ENCODE data around the gene KRTAP5-2. TPM values are rescaled to one million over a fixed set of nuclear protein-coding genes. Genes with fewer than 3 reads are reported as not detected.
"Not testable (repeated sequence)": the region's sequence is repeated elsewhere in the genome, so short reads cannot be mapped to it uniquely, and the experiment has no call there.

KRTAP5-2 gene
- total RNA-seq, 1 experiment from 2014 or later, result not detected

DNA sequence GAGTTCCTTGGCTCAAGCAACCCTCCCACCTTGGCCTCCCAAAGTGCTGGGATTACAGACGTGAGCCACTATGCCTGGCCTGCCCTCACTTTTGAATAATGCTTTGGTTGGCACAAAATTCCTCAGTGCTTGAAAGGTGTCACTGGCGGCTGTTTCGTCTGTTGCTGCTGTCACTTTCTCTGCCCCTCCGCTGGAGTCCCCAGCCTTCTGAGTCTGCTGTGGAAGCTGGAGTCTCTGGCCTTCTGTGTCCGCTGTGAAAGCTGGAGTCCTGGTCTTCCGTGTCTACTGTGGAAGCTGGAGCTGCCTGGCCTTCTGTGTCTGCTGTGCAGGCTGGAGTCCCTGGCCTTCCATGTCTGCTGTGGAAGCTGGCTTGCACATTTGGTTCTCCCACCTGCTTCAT is 8.1 kb downstream of the KRTAP5-2 start:
- DNase-seq (ENCODE audit: low read depth), result no peak

DNA sequence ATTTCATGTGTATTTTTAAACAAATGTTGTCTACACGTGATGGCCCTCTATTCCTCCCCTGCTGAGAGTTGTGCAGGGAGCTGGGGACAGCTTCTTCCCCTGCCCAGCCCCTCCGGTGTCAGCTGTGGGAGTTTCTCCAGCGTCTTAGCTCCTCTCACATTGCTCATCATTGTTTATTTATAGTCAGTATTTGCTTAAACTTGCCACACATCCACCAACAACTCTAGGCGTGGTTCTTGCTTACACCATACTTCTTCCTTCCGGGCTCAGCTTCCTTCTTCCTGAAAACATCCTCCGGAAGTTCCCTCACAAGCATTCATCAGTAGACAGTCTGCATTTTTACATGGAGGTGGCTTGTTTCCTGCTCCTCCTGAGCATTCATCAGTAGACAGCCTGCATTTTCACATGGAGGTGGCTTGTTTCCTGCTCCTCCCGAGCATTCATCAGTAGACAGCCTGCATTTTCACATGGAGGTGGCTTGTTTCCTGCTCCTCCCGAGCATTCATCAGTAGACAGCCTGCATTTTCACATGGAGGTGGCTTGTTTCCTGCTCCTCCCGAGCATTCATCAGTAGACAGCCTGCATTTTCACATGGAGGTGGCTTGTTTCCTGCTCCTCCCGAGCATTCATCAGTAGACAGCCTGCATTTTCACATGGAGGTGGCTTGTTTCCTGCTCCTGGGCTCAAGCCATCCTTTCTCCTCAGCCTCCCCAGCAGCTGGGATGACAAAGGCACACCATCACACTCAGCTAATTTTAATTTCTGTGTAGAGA is 8.7 kb downstream of the KRTAP5-2 start:
- not testable (repeated sequence) for DNase-seq (ENCODE audit: low read depth)

DNA sequence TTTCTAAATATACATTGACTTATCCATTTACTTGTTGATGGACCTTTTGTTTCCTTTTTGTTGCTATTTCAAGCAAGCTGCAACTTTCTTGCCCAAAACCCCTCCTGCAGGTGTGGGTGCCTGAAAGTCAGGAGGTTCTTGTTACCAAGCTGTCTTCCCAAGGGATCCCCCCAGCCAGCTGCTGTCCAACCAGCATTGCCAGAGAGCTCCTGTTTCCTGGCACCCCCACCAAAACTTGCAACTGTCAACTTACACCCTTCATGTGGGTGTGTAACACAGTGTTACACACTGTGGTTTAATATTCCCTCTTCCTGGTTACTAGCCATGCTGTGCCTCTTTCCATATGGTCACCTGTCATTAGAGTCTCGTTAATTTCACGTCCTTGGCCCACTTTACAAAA is 11.4 kb downstream of the KRTAP5-2 start:
- no peak for DNase-seq (ENCODE audit: low read depth)

DNA sequence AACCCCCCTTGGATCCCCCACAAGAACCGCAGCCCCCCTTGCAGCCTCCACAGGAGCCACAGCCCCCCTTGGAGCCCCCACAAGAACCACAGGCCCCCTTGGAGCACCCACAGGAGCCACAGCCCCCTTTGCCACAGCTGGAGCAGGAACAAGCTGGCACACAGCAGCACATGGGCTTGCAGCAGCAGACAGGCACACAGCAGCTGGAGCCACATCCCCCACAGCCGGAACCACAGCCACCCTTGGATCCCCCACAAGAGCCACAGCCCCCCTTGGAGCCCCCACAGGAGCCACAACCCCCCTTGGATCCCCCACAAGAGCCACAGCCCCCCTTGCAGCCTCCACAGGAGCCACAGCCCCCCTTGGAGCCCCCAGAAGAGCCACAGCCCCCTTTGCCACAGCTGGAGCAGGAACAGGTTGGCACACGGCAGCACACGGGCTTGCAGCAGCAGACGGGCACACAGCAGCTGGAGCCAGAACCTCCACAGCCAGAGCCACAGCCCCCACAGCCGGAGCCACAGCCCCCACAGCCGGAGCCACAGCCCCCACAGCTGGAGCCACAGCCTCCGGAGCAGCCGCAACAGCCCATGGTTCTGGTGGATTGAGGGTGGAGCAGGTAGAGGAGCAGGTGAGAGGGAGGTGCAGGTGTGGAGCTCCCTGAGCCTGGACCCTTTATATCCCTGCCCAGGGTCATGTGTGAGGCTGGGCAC is 13.3 kb downstream of the KRTAP5-2 start, which contains the start of gene KRTAP5-1:
Gene KRTAP5-1 (minus strand): TSS at position 623 of the 710 bp plus-strand sequence. CDS start 34 bp downstream, at position 589.
- DNase-seq (ENCODE audit: low read depth), result not testable (repeated sequence)

DNA sequence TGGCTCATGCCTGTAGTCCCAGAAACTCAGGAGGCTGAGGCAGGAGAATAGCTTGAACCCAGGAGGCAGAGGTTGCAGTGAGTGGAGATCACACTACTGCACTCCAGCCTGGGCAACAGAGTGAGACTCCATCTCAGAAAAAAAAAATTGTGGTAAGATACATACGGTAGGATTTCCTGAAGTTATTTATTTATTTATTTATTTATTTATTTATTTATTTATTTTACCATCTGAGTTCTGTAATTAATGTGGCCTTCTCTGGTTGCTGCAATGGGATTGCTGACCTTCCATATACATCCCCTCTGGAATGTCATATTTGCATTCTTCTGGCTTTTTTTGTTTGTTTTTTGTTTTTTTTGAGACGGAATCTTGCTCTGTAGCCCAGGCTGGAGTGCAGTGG is 15.2 kb downstream of the KRTAP5-2 start:
- not testable (repeated sequence) for DNase-seq (ENCODE audit: low read depth)

DNA sequence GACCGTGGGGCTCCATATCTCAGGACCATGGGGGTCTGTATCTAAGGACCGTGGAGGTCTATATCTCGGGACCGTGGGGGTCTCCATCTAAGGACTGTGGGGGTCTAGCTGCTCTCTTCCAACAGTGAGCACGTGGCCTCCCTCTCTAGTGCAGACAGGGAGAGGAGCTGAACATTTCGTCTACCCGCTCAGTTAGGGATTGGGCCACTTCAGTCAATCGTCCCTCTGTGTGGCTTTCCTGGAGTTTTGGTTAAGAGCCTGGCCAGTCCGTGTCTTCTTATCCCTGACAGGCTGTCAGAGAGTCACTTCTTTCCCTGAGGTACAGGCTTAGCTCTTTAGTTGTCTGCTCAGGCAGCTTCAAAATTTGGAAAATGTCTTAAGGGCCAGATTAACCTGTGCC is 16.1 kb downstream of the KRTAP5-2 start:
- DNase-seq (ENCODE audit: low read depth), result no peak

DNA sequence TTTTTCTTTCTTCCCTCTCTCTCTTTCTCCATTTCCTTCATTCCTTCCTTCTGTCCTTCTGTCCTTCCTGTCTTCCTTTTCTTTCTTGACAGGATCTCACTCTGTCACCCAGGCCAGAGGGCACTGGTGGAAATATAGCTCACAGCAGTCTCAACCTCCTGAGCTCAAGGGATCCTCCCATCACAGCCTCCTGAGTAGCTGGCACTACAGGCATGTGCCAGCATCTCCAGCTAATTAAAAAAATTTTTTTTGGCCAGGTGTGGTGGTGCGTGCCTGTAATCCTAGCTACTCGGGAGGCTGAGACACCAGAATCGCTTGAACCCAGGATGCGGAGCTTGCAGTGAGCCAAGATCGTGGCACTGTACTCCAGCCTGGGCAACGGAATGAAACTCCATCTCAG is 21.3 kb downstream of the KRTAP5-2 start:
- DNase-seq (ENCODE audit: low read depth), result no peak

DNA sequence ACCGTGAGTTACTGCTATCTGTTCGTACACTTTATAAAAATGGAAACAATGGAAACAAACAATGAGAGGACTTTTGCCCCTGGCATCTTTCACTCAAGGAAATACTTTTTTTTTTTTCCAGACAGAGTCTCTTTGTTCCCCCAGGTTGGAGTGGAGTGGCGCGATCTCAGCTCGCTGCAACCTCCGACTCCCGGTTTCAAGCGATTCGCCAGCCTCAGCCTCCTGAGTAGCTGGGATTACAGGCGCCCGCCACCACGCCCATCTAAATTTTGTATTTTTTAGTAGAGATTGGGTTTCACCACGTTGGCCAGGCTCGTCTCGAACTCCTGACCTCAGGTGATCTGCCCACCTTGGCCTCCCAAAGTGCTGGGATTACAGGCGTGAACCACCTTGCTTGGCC is 22.3 kb downstream of the KRTAP5-2 start:
- not testable (repeated sequence) for DNase-seq (ENCODE audit: low read depth)

DNA sequence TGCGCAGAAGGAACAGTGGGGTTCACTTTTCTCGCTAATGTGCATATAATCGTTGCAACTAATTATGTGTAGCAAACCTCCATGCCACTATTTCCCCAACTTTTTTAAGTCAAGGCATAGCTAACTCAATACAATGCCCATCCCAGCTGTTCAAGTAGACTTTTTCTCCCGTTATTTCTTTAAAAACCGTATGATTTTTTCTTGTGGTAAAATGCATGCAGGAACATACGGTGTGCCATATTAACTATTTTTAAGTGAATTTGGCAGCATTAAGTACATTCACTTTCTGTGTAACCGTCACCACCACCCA is 23.2 kb downstream of the KRTAP5-2 start:
- DNase-seq (ENCODE audit: low read depth), result no peak

DNA sequence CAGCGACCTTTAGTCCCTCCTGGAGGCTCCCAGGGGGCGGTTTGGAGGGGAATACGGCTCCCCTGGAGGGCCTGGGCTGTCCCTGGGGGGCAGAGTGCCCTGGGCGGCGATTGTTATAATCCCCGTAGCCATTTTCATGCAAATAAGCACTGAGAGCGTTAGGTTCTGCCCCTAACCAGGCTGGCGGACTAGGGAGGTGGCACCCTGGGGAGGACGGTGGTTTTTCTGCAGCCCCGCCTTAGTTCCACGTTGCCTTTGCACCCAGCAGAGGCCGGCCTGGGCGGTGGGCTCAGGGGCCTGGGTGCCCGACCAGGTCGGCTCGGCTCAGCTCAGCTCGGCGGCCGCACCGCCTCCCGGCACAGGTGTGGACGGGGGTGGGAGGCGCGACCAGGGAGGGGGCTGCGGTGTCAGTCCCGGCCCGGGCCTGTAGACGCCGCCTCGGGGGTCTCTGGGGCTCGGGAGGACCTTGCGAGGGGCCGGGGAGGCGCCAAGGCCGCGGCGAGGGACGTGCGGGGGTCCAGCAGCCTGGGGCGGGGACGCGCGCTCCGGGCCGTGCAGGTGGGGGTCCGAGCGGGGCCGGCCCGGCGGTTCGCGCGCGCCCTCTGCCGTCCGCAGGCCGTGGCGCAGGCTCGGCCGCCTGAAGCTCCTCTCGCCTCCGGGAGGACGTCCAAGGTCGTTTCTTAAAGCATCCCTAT is 23.7 kb downstream of the KRTAP5-2 start:
- no peak for DNase-seq (ENCODE audit: low read depth)

DNA sequence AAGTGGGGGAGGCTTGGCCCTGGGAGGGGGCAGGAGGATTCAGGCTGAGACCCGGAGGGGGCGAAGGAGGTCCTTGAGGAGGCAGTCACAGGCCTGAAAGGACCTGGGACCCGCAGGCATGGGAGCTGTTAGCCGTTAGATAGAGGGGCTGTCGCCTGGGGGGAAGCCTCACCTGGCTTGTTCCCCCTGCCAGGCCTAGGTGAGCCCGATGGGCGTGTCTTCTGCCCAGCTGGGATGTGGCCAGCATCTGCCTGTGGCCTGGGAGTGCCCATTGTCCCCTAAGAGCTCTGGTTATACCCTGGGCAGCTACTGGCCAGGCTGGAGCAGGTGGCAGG is 24.2 kb downstream of the KRTAP5-2 start:
- DNase-seq (ENCODE audit: low read depth), result no peak

DNA sequence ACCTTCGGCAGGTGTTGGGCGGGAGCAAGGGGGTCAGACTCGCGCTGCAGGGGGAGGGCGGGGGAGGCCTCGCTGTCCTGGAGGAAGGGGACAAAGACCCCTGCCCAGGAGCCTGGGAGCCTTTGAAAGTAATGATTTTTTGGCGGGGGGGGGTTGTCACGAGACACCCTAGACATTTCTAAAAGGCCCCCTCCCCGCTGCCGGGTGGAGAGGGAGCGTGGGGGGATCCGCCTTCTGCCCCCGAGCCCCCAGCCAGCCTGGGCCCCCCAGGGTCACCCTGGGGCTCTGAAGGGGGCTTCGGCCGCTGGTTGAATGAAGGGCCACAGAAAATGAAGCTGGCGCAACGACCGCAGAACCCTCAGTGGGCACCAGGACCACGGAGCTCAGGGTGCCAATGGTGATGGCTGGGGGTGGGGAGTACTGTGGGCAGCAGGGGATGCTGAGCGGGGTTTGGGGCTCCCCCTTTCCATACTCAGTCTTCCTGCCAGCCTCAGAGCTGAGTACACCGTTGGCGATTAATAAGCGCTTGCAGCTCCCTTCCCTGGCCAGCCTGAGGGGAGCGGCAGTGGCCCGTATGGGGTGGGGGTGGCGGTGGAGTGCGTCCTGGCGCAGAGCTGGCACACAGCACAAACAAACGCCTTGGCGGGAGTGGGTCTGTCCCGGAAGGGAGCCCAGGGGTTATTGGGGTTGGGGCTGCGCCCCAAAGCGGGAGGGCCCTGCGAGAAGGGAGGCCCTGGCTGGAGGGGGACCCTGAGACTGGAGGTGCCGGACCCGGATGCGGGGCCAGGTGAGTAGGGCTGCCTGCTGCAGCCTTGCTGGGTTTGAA is 24.8 kb downstream of the KRTAP5-2 start:
- no peak for DNase-seq (ENCODE audit: low read depth)

DNA sequence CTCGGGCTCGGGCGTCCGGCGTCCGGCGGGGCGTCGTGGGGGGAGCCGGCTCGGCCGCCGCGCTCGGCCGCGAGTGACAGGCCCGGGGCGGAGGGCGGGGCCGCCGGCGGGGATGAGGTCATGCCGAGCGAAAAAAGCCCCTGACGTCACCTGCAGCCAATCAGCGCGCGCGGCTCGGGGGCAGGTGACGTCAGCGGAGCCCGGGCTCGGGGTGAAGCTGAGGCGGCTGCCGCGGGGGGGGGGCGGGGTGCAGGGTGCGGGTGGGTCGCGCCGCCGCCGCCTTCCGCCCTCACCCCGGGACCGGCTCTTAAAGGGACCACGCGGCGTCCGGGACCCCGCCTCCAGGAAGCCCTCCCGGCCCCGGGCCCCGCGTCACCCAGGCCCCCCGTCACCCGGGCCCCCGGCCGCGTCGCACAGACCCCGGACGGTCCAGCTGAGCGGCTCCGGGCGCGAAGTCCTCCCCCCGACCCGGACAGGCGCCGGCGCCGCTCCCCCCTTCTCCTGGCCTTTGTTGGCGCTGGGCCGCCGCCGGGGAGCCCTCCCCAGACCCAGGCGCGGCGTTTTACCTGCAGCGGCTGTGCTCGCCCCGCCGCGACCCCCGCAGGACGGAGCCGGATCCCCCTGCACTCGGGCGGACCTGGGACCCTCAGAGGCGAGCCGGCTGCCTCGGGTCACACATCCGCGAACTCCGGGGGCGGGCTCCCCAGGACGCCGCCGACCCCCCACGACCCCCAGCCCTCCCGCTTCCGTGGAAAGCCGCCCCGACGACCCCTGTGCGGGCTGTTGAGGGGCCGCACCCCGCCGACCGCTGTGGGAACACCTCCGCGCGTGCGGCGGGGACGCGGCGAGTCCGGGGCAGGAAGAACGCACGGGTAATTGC is 25.7 kb downstream of the KRTAP5-2 start, which contains the start of gene DUSP8:
Gene DUSP8 (minus strand): TSS at position 75 of the 880 bp plus-strand sequence. CDS start 6,445 bp downstream, outside the sequence.
- DNase-seq (ENCODE audit: low read depth), result peak; percentile 55

DNA sequence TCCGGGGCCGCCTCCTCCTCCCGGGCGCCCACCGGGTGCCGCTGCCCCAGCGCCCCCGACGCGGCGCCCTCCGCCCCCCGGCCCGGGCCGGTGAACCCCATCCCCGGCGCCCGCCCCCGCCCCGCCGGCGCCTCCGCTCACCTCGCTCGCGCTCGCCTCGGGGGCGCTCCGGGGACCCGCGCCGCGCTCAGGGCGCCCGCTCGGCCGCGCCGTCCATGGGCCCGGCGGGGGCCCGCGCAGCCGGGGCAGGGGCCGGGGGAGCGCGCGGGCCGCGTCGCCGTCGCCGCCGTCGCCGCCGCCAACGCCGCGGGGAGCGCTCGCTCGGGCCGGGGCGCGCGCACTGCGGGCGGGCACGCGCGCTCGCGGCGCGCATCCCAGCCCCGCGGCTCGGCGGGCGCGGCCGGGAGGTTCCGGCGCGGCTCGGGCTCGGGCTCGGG is 26.3 kb downstream of the KRTAP5-2 start:
- no peak for DNase-seq (ENCODE audit: low read depth)

DNA sequence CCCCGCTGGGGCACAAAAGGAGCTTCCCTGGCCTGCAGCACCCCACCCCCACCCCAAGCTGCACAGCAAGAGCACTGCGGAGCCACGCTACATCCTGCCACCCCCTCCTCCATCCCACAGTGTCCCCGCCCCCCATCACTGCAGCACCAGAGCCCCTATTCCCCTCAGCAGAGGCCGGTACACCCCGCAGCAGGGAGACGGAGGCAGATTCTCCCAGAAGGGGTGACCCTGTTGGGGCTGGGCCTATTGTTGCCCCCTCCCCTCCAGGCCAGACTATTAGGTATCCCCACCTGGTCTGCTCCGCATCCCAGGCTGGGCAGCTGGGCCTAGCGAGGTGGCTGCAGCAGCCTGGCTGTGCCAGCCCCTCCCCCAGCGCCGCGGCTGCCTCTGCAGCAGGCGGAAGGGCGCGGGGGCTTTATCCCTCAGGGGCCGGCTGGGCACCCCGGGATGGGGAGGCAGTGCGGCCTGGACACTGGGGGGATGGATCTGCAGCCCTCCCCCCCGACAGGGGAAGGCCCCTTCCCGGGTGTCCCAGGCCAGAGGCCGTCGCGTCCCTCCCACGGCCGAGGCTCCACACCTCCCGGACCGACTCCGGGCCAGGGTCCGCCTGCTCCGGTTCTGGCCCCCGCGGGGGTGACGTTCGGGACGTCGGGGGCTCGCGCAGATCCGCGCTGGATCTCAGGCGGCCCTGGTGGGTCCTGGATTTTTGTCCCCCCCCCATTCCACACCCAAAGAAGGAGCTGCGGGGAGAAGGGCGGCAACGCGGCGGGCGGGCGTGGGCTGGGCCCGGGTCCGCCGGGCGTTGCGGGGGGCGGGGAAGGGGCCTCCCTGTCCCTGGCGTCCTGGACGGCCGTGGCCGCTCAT is 27.0 kb downstream of the KRTAP5-2 start:
- DNase-seq (ENCODE audit: low read depth), result no peak

DNA sequence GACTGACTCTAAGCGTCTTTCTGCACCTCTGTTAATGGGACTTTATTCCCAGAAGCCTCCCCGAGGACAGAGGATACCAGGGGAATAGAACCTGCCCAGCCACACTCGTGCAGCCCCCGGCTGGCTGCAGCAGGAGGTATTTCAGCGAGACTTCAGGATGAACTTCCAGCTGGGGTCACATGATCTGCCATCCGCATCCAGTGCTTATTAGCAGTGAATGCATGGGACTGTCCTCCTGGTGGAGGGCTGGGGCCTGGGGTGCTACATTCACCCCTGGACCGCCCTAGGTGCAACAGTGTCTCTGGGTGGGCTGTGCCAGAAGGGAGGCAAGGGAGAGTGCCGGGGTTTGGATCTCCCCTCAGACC is 27.6 kb downstream of the KRTAP5-2 start:
- no peak for DNase-seq (ENCODE audit: low read depth)

DNA sequence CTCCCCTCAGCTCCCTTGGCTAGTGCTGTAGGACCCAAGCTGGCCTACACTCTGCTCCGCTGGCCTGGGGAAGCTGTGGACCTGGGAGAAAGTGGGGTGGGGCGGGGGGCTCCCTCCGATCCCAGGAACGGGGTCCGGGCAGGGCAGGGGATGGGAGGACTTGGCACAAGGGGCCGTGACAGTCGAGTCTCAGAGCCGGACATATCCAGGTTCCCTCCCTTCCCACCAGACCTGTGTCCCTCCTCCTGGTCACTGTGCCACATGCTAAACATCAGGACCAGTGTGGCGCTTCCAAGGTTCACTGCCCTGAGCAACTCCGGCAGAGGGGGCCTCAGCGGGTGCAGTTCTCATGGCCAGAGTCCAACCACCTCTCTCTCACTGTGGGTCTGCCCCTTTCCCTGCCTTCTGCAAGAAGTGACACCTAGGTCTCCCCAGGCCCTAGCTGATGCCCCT is 28.1 kb downstream of the KRTAP5-2 start:
- DNase-seq (ENCODE audit: low read depth), result no peak

DNA sequence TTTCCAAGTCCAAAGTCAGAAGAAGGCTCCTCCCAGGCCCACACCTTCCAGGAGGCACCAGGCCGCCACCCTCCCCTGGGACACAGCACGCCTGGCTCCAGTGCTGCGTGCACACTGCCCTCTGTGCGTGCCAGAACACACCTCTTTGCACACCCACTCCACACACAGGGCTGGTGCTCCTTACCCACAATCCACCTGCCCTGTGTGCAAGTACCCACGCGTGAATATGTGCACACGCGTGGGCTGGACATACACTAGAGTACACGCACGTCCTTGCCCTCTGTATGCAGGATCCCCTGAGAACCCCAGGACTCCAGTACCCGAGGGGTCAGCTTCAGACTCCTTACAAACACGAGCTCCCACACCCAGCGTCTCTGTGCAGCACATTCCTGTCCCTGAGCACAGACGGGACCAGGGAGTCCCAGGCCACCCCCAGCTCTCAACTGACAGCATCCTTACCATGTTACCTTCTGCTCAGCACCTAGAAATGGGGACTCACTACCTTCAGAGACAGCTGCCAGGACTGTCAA is 28.8 kb downstream of the KRTAP5-2 start:
- no peak for DNase-seq (ENCODE audit: low read depth)

DNA sequence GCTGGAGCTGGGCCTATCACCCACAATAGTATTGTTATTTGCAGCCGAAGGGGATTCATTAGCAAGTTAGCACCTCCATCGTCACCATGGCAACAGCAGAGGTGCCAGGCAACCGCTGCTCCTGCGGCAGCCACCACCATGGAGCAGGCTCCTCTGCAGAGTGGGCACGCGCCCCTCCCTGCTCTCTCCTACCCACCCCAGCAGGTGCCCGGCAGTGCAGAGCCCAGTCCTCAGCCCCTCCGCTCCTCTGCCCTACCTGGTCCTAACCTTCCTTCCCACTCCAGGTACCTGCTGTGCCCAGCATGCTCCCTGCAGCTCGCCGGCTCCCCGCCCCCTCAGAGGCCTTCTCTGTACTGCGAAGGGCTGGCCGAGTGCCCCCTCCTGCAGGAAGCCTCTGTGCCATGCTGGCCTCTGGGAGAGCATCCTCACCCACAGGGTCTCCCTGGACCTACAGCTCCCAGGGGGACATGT is 29.6 kb downstream of the KRTAP5-2 start:
- no peak for DNase-seq (ENCODE audit: low read depth)

Measured in LHCN-M2 (cell line).